ENCODE data around the gene TK1.
"Not testable (repeated sequence)": the region's sequence is repeated elsewhere in the genome, so short reads cannot be mapped to it uniquely, and the experiment has no call there.

TK1 gene, protein sequence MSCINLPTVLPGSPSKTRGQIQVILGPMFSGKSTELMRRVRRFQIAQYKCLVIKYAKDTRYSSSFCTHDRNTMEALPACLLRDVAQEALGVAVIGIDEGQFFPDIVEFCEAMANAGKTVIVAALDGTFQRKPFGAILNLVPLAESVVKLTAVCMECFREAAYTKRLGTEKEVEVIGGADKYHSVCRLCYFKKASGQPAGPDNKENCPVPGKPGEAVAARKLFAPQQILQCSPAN

DNA sequence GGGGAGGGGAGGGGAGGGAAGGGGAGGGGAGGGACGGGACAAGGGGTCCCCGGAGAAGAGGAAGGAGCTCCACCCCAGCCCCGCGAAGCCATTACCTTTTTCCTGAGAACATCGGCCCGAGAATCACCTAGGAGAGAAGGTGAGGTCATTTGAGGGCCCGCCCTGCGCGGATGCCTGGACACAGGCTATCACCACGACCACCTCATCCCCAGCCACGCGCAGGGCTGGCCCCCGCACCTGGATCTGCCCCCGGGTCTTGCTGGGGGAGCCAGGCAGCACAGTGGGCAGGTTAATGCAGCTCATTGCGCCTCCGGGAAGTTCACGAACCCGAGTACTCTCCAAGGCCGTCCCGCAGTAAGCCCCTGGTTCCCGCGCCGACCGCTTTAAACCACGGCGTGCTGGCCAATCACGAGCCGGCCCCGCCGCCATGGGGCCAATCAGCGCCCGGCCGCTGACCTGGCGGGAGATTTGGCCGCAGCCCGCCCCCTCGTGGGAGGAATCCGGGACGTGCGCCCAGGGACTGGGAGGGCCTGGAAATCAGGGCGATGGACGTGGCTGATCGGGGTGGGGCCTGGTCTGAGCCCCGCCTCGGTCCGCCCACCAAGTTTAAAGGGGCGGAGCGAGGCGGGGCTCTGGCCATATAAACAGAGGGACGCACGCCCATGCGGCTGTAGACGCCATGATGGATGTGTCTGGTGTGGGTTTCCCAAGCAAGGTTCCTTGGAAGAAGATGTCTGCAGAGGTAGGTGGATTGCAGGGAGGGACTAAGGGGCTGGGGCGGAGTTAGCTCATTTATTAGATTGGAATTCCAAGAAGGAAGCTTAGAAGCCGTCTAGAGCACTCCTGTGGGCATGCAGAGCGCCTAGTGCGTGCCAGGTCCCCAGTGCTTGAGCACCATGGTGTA is at the start of gene TK1, which contains the start of gene AFMID:
Gene TK1 (minus strand): TSS at position 361 of the 904 bp plus-strand sequence. CDS start 58 bp downstream, at position 303.
Gene AFMID (plus strand): TSS at position 671 of the 904 bp plus-strand sequence. CDS start 9 bp downstream, at position 680.
- DNase-seq = peak; percentile 99

DNA sequence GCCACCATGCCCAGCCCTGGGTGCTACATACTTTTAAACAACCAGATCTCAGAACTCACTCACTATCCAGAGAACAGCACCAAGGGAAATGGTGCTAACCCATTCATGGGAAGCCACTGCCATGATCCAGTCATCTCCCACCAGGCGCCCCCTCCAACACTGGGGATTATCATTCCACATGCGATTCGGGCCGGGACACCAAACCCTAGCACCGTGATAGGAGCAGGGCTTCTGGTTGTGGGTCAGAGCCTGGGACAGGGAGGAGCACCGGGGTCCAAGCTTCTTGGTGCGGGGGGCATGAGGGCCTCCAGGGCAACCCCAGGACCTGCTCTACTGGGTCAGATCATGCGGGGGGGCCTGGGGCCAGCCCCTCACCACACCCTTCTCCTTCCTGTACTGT is 49.0 kb upstream of the TK1 start:
- no peak for DNase-seq

DNA sequence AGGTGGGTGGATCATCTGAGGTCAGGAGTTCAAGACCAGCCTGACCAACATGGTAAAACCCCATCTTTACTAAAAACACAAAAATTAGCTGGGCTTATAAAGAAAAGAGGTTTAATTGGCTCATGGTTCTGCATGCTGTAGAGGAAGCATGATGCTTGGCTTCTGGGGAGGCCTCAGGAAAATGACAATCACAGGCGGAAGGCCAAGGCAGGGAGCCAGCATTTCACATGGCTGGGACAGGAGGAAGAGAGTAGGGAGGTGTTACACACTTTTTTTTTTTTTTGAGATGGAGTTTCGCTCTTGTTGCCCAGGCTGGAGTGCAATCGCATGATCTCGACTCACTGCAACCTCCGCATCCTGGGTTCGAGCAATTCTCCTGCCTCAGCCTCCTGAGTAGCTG is 48.2 kb upstream of the TK1 start:
- not testable (repeated sequence) for DNase-seq

DNA sequence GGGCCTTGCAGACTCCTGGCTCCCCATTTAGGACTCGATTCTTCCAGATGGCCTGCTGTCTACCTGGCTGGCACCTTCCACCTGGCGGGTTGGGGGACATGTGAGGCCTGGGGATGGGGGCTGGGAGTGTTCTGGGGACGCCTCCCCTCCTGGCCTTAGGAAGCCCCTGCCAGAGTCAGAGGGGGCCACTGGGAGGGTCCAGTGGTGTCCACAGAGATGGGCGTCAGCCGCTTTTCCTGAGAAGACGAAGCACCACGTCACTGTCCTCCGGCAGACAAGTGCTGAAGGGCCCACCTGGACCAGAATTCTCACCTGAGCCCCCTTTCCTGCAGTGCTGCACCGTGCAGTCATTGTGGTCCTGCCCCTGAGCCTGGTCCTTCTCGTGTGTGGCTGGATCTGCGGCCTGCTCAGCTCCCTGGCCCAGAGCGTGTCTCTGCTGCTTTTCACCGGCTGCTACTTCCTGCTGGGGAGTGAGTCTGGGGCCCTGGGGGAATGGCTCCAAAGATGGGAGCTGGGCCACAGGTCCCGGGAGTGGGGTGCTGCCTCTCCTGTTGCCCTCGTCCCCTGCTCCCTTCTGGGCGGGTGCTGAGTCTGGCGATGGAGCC is 47.5 kb upstream of the TK1 start:
- no peak for DNase-seq

GRCh38 chr17:78233678-78234077 is 46.8 kb upstream of the TK1 start:
- DNase-seq = no peak

DNA sequence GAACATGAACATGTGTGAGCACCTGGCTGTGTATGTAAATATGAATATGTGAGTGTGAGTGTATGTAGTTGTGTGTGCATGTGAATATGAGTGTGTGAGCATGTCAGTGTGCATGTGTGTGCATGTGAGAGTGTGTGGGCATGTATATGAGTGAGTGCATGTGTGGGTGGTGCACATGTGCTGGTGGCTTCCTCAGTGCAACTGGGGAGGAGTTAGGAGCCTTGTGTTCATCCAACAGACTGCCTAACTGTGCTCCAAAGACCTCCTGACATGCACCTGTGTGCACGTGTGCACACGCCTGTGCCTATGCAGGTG is 46.0 kb upstream of the TK1 start:
- no peak for DNase-seq

DNA sequence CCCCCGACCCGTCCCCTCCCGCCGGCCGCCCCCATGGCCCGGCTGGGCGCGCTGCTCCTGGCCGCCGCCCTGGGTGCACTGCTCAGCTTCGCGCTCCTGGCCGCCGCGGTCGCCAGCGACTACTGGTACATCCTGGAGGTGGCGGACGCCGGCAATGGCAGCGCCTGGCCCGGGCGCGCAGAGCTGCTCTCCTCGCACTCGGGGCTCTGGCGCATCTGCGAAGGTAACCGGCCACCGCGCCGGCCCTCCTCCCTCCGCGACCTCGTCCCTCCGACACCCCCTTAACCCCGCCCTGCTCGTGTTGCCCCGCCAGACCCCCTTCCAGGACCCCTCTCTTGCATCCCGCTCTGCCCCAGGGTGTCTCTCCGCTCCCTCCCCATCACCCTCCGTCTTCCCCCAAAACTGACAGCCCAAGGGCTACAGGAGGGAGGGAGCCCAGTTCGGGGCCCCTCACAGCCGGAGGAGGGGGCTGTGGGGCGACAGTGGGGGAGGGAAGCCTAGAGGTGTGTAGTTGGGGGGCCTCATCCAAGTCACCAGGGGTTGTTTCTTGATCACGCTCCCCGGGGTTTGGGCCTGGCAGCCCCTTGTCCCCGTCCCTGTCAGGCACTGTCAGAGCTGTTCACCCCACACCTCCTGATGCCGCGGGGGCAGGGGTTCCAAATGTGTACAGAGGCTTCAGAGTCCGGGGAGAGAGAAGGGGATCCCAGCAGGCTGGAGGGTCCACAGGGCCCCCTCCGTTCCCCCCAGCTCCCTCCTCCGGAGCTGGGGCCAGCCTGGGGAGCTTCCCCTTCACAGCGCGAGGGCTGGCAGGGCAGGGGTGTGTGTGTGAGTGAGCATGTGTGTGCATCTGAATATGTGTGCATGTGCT is 45.4 kb upstream of the TK1 start:
- DNase-seq = no peak

DNA sequence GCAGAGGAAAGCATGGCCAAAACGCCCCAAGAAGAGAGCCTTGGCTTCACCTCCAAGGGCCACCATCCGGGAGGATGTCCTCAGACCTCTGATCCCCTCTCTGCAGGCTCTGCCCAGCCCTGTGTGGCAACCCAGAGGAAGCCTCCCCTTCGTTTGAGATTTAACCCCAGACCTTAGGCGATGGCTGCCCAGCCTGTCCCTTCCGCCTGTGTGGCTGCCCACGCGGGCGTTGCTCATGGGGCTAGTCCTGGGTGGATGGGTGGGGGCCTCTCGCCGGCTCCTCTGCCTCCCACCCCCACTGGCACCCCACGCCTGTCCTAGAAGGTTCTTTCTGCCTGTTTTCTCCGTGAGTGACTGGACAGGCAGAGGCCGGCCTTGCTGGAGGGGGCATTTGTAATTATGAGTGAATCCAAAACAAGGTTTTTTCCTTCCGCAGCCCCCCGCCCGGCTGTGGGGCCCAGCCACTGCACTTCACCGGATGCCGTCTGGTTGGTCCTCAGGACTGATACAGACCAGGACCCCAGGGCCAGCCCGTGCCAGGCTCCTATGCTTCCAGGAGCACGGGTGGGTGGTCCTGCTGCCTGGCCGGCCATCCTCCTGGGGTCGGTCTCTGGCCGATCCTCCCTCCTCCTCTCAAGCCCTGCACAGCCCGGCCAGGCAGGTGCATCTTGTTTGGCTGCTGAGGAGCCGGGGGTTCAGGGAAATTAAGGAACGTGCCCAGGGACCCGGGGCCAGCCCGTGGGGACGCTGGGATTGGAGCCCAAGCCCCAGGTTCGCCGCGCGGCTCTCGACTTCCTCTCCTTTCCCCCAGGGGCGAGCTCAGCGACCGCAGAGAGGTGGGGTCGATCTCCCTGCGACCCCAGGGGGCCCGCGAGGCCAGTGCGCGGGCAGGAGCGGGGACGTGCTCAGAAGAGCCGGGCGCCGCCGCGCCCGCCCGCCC is 44.4 kb upstream of the TK1 start, which contains the start of gene TMEM235:
Gene TMEM235 (plus strand): TSS at position 636 of the 940 bp plus-strand sequence. CDS start 393 bp downstream, outside the sequence.
- DNase-seq = no peak

DNA sequence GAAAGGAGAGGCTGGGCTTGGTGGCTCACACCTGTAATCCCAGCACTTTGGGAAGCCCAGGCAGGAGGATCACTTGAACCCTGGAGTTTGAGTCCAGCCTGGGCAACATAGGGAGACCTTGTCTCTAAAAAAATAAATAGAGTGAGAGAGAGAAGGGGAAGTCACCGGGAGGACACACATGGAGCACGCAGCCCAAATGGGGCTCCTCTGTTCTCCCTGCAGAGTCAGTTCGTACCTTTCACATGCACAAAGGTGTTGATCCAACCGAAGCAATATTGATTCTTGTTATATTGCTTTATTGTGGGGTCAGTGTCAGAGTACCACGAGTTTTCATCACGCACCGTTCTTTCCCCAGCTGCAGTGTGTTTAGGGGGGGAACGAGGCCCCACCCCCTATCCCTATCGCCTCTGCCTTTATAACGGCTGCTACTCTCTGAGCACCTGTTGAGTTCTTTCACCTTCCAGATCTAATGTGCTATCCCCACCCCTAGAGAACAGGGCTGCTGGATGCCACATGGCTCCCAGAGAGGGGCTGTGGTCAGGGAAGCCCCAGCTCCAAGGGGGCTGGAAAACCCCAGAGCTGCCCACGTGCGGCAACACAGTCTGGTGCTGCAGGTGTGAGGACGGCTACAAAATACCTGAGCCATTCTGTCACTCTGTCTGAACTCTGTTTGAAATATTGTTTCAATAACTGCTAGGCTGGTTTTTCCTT is 43.6 kb upstream of the TK1 start:
- no peak for DNase-seq

GRCh38 chr17:78228176-78228575 is 41.3 kb upstream of the TK1 start:
- DNase-seq = no peak

- peak; percentile 80 for DNase-seq
These were observed 40.6 kb upstream of the TK1 start for GRCh38 chr17:78227455-78227916.

- DNase-seq = no peak
These were observed 40.1 kb upstream of the TK1 start for GRCh38 chr17:78226759-78227454.

DNA sequence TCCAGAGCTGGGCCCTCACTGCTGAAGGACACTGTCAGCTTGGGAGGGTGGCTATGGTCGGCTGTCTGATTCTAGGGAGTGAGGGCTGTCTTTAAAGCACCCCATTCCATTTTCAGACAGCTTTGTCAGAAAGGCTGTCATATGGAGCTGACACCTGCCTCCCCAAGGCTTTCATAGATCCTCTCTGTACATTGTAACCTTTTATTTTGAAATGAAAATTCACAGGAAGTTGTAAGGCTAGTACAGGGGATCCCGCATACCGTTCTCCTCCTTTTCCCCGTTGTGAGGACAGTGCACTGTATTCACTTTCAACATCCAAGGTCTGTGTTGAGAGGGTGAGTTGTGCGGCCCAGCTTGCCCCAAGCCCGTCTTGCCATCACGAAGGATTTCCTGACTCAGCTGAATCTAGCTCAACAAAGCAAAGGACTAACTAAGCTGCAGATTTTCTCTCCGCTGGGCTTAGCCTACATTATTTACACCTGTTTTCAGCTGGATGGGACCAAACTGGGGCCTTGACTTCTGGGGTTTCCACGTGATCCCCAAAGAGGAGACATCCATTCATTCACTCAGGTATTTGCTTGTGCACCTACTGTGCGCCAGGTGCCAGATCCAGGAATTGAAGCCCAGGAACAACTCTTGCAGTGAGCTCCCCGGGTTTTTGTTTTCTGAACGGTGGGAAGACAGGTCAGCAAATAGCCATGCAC is 39.4 kb upstream of the TK1 start:
- DNase-seq = peak; percentile 28

DNA sequence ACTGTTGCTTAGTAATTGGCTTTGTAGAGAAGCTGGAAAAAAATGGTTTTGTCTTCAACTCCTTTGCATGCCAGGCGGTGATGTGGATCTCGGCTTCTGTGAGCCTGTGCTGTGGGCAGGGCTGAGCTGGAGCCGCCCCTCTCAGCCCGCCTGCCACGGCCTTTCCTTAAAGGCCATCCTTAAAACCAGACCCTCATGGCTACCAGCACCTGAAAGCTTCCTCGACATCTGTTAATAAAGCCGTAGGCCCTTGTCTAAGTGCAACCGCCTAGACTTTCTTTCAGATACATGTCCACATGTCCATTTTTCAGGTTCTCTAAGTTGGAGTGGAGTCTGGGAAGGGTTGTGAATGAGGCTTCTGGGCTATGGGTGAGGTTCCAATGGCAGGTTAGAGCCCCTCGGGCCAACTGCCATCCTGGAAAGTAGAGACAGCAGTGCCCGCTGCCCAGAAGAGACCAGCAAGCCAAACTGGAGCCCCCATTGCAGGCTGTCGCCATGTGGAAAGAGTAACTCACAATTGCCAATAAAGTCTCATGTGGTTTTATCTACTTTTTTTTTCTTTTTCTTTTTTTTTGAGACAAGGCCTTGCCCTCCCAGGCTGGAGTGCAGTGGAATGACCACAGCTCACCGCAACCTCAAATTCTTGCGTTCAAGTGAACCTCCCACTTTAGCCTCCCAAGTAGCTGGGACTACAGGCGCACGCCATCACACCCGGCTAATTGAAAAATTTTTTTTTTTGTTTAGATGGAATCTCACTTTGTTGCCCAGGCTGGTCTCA is 38.4 kb upstream of the TK1 start:
- DNase-seq = peak; percentile 26

DNA sequence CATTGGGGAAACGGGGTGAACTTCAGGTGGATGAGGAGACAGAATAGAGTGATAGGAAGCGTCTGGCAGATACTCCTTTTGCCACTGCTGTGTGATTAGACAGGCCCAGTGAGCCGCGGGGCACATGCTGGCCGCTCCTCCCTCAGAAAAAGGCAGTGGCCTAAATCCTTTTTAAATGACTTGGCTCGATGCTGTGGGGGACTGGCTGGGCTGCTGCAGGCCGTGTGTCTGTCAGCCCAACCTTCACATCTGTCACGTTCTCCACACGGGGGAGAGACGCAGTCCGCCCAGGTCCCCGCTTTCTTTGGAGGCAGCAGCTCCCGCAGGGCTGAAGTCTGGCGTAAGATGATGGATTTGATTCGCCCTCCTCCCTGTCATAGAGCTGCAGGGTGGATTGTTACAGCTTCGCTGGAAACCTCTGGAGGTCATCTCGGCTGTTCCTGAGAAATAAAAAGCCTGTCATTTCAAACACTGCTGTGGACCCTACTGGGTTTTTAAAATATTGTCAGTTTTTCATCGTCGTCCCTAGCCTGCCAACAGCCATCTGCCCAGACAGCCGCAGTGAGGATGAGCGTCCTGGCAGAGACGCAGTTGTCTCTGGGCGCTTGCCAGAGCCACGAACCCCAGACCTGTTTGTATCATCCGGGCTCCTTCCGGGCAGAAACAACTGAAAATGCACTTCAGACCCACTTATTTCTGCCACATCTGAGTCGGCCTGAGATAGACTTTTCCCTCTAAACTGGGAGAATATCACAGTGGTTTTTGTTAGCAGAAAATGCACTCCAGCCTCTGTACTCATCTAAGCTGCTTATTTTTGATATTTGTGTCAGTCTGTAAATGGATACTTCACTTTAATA is 37.6 kb upstream of the TK1 start:
- peak; percentile 78 for DNase-seq

- DNase-seq = no peak
These were observed 36.9 kb upstream of the TK1 start for GRCh38 chr17:78223765-78224164.

GRCh38 chr17:78223061-78223460 is 36.2 kb upstream of the TK1 start:
- no peak for DNase-seq
